GM19468 (cell line): ENCODE data around the gene FKBP1A.
"Not testable (repeated sequence)": the region's sequence is repeated elsewhere in the genome, so short reads cannot be mapped to it uniquely, and the experiment has no call there.

ENCODE experiments used
- ATAC-seq: cut with Tn5 transposase; IDR thresholded peaks from one replicate; pipeline ENCODE4 v1.9.1; 2021; ENCODE audit warnings: mild to moderate bottlenecking, moderate library complexity, moderate number of reproducible peaks; ENCODE audit not compliant: unreplicated experiment; ENCODE audit errors: extremely low read depth

FKBP1A gene

GRCh38 chr20:1369970-1370369 is 22.9 kb downstream of the FKBP1A start:
- no peak for ATAC-seq

- no peak for ATAC-seq
Observed at GRCh38 chr20:1368448-1369199, 24.2 kb downstream of the FKBP1A start.

GRCh38 chr20:1367479-1367878 is 25.4 kb downstream of the FKBP1A start:
- ATAC-seq: no peak

- no peak for ATAC-seq
Observed at GRCh38 chr20:1364106-1364505, 28.7 kb downstream of the FKBP1A start.

- ATAC-seq: no peak
Observed at GRCh38 chr20:1363522-1363921, 29.3 kb downstream of the FKBP1A start.

GRCh38 chr20:1362484-1362883 is 30.4 kb downstream of the FKBP1A start:
- no peak for ATAC-seq

GRCh38 chr20:1360094-1360846 is 32.6 kb downstream of the FKBP1A start:
- ATAC-seq: no peak

GRCh38 chr20:1357921-1358671 is 34.8 kb downstream of the FKBP1A start:
- ATAC-seq: no peak

- no peak for ATAC-seq
Observed at GRCh38 chr20:1353956-1354355, 38.9 kb downstream of the FKBP1A start.

GRCh38 chr20:1346315-1346969 is 46.4 kb downstream of the FKBP1A start:
- ATAC-seq: no peak

GRCh38 chr20:1345756-1346093 is 47.1 kb downstream of the FKBP1A start:
- no peak for ATAC-seq

GRCh38 chr20:1345030-1345755 is 47.7 kb downstream of the FKBP1A start:
- ATAC-seq: no peak

GRCh38 chr20:1343446-1344124 is 49.3 kb downstream of the FKBP1A start:
- not testable (repeated sequence) for ATAC-seq

- ATAC-seq: no peak
Observed at GRCh38 chr20:1341561-1342265, 51.1 kb downstream of the FKBP1A start.

- no peak for ATAC-seq
Observed at GRCh38 chr20:1338801-1339200, 54.1 kb downstream of the FKBP1A start.

- no peak for ATAC-seq
Observed at GRCh38 chr20:1338096-1338495, 54.8 kb downstream of the FKBP1A start.

- no peak for ATAC-seq
Observed at GRCh38 chr20:1337441-1337840, 55.4 kb downstream of the FKBP1A start.

GRCh38 chr20:1336699-1337367 is 56.0 kb downstream of the FKBP1A start:
- no peak for ATAC-seq
